Thyroid gland (tissue), 4 donors: ENCODE data around the gene UPK2. TPM values are rescaled to one million over a fixed set of nuclear protein-coding genes. Genes with fewer than 3 reads are reported as not detected.
A peak's percentile ranks its signal among the peaks of the same experiment; 100 is the strongest.

ENCODE experiments used
- DNase-seq, 2 donors: peaks; one replicate each; pipeline ENCODE4 v3.0.0-alpha.2; 2019
- H3K27ac ChIP-seq, 3 donors: fragments of 200-600 bp; sonication (generic); 1 replicate in 2 of 3; 2 replicates in 1 of 3; pipeline ENCODE4 v1.5.1; 2016 to 2019; ENCODE audit warnings: mild to moderate bottlenecking in 1 of 3, moderate library complexity in 1 of 3
- H3K27me3 ChIP-seq: fragments of 200-600 bp; sonication (generic); one replicate; pipeline ENCODE4 v1.5.1; 2019
- H3K36me3 ChIP-seq, 2 donors: fragments of 200-600 bp; sonication (generic); one replicate each; pipeline ENCODE4 v1.5.1; 2016 to 2019
- H3K4me1 ChIP-seq, 2 donors: fragments of 200-600 bp; sonication (generic); one replicate each; pipeline ENCODE4 v1.5.1; 2017 to 2019
- H3K4me3 ChIP-seq, 3 donors: fragments of 200-600 bp; sonication (generic); replicated peaks in 1 of 3; 1 replicate in 2 of 3; 2 replicates in 1 of 3; pipeline ENCODE4 v1.5.1; 2016; ENCODE audit warnings: mild to moderate bottlenecking in 1 of 3
- H3K9me3 ChIP-seq: fragments of 200-600 bp; sonication (generic); one replicate; pipeline ENCODE4 v1.5.1; 2017
- POLR2A ChIP-seq, 2 donors: fragments of 450-650 bp; IDR thresholded peaks; one replicate each; pipeline ENCODE4 v1.6.1; 2017; ENCODE audit warnings: antibody characterized with exemption in 2 of 2, mild to moderate bottlenecking in 2 of 2, moderate library complexity in 1 of 2
- WGBS, 2 donors: methylation state at CpG; one replicate each; pipeline ENCODE4 v1.1.5; 2017; 5-methylcytosine and 5-hydroxymethylcytosine counted together
- intact Hi-C: fragments of 100-400 bp; cut with DNase I; formaldehyde crosslinking; loops from one replicate; pipeline ENCODE4 v1.15.1; 2023
- total RNA-seq, 4 donors: library from RNA; depleted of rRNA; stranded (reverse); fragments of >200 nt; gene quantifications; one replicate each; pipeline ENCODE4 v1.2.3, GENCODE V29; 2016
- TF ChIP-seq, protein P1 (sequence below), 6 experiments: fragments of 200-600 bp in 3 of 6; fragments of 450-650 bp in 3 of 6; sonication (generic) in 3 of 6; IDR thresholded peaks; one replicate each; pipeline ENCODE4 v1.5.1; 2016 to 2019; ENCODE audit warnings: antibody characterized with exemption in 6 of 6, mild to moderate bottlenecking in 2 of 6, inconsistent platforms in 1 of 6, moderate library complexity in 1 of 6

UPK2 gene
- total RNA-seq, 4 donors from 2014 or later, result not detected

DNA sequence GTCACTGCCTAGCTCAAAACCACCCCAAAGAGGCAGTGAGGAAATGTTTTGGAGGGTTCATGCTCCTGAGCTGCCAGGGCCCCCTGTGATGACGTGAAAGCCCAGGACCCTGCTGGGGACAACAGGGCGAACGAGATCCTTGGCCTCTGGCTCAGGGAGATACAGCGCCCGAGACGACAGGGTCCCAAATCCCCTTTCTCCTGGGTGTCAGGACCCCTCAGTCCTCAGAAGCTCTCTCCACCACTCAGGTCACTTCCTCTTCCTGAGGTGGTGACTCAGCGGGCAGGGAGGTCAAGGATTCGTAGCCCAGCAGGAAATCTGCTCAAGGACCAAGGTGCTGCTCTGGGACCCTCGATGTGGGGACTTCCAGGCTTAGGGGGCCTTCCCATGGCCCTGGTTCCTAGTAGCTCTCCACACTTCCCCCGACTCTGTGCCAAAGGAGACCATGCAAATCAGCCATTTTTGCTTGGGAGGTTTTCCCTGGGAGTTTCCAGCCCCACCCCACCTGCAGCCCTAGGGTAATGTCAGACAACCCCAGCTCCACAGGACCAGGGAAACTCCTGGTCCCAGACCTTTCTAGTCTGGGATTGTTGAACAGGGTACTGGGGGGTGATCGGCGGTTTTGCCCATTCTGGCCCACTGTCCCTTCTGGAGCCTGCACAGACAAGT lies 43.2 kb upstream of the UPK2 start:
- TF ChIP-seq, protein P1, sequence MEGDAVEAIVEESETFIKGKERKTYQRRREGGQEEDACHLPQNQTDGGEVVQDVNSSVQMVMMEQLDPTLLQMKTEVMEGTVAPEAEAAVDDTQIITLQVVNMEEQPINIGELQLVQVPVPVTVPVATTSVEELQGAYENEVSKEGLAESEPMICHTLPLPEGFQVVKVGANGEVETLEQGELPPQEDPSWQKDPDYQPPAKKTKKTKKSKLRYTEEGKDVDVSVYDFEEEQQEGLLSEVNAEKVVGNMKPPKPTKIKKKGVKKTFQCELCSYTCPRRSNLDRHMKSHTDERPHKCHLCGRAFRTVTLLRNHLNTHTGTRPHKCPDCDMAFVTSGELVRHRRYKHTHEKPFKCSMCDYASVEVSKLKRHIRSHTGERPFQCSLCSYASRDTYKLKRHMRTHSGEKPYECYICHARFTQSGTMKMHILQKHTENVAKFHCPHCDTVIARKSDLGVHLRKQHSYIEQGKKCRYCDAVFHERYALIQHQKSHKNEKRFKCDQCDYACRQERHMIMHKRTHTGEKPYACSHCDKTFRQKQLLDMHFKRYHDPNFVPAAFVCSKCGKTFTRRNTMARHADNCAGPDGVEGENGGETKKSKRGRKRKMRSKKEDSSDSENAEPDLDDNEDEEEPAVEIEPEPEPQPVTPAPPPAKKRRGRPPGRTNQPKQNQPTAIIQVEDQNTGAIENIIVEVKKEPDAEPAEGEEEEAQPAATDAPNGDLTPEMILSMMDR (IDR thresholded peaks at IDR 0.05), result no peak
- no peak for TF ChIP-seq POLR2A (IDR thresholded peaks at IDR 0.05)
- WGBS, 2 donors, result 42 to 44% methylated on average over 6 to 12 of the region's 12 CpGs
- Histone ChIP-seq H3K36me3 (no peaks in the 10 kb centered on the region), H3K4me3 (no peak overlapping the region), H3K9me3 (no peaks in the 10 kb centered on the region), H3K27me3 (no peaks in the 10 kb centered on the region), H3K4me1 (peaks cover 89 to 99% of the 10 kb centered on the region in 2 donors), H3K27ac (peak overlapping the region; percentile 97 to 99 (median 97))
- peak in 1 of 2 donors; percentile 24 for DNase-seq
- intact Hi-C loops, result no loop called here

GRCh38 chr11:118913411-118914125 lies 42.5 kb upstream of the UPK2 start:
- Histone ChIP-seq H3K4me3 (no peak overlapping the region), H3K27ac (peak overlapping the region; percentile 97 to 99 (median 97)), H3K27me3 (no peaks in the 10 kb centered on the region), H3K9me3 (no peaks in the 10 kb centered on the region), H3K4me1 (peaks cover 96 to 100% of the 10 kb centered on the region in 2 donors), H3K36me3 (no peaks in the 10 kb centered on the region)
- TF ChIP-seq, protein P1 (IDR thresholded peaks at IDR 0.05), result no peak
- intact Hi-C loops, result no loop called here
- WGBS, 2 donors, result 37 to 51% methylated on average over 3 to 8 of the region's 9 CpGs
- DNase-seq, result peak; percentile 47 to 54

DNA sequence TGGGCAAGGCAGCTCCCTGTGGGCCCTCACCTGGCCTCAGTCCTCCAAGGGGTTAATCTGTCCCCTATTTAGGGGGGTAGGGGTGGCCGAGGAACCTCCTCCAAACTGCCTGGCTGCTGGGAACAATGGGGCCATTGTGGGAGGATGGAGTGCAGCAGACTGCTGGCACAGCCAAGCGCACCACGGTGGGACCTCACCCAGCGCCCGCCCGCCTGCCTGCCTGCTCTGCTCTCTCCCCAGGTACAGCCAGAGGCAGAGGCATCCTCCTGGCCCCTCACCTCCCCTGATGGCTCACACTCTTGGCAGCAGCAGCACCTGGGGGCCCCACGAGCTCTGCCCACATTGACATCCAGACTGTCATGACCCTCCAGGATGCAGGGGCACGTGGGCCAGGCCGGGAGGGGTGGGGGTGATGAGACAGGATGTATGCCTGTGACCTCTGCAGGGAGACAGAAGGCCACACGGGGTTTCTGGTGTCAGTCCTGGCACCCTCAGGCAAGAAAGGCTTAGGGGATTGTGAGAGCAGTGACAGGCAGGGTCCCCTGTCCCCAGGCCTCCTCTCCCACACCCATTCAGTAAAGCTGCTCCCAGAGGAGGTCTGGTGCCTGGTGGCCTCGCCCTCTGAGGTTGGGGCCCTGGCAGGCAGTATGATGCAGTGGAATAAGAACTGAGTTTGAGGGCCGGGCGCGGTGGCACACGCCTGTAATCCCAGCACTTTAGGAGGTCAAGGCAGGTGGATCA lies 41.8 kb upstream of the UPK2 start:
- 37 to 38% methylated on average over 8 to 11 of the region's 15 CpGs for WGBS, 2 donors
- TF ChIP-seq POLR2A (IDR thresholded peaks at IDR 0.05), result no peak
- TF ChIP-seq, protein P1 (IDR thresholded peaks at IDR 0.05), result no peak
- H3K4me3 ChIP-seq, result no peak overlapping the region

GRCh38 chr11:118914987-118915386 lies 41.1 kb upstream of the UPK2 start:
- Histone ChIP-seq H3K36me3 (no peaks in the 10 kb centered on the region), H3K4me1 (peaks cover 98 to 100% of the 10 kb centered on the region in 2 donors), H3K27me3 (no peaks in the 10 kb centered on the region), H3K9me3 (no peaks in the 10 kb centered on the region), H3K27ac (peak overlapping the region; percentile 97 to 99 (median 97)), H3K4me3 (no peak overlapping the region)
- TF ChIP-seq, protein P1 (IDR thresholded peaks at IDR 0.05), result no peak
- TF ChIP-seq POLR2A (IDR thresholded peaks at IDR 0.05), result no peak
- DNase-seq, result no peak
- intact Hi-C loops, result no loop called here
- WGBS, 2 donors, result 45 to 62% methylated on average over 4 of the region's 4 CpGs

More for the DNA sequence above, 41.8 kb upstream of the UPK2 start:
- peak; percentile 65 to 69 for DNase-seq
- H3K27ac ChIP-seq, result peak overlapping the region; percentile 97 to 99 (median 97)
- intact Hi-C loops, result no loop called here
- peaks cover 98 to 100% of the 10 kb centered on the region in 2 donors for H3K4me1 ChIP-seq
- no peaks in the 10 kb centered on the region for H3K27me3 ChIP-seq
- no peaks in the 10 kb centered on the region for H3K36me3 ChIP-seq
- H3K9me3 ChIP-seq, result no peaks in the 10 kb centered on the region
